Osteocyte (in vitro differentiated cells): ENCODE results near the gene CDSN. TPM values are rescaled to one million over a fixed set of nuclear protein-coding genes. Genes with fewer than 3 reads are reported as not detected.

Source experiments
- DNase-seq: peaks from one replicate; pipeline ENCODE4 v3.0.0; 2021; ENCODE audit warnings: mixed read lengths; ENCODE audit not compliant: unreplicated experiment; ENCODE audit errors: extremely low spot score
- H3K27ac Mint-ChIP-seq: one replicate; pipeline ENCODE4 v1.8.0; 2021; ENCODE audit warnings: mild to moderate bottlenecking, mixed read lengths; ENCODE audit not compliant: unreplicated experiment
- H3K27me3 Mint-ChIP-seq: one replicate; pipeline ENCODE4 v1.8.0; 2021; ENCODE audit warnings: mixed read lengths; ENCODE audit not compliant: unreplicated experiment
- H3K36me3 Mint-ChIP-seq: one replicate; pipeline ENCODE4 v1.8.0; 2021; ENCODE audit warnings: mixed read lengths; ENCODE audit not compliant: unreplicated experiment
- H3K4me1 Mint-ChIP-seq: one replicate; pipeline ENCODE4 v1.8.0; 2021; ENCODE audit warnings: mixed read lengths; ENCODE audit not compliant: unreplicated experiment
- H3K4me3 Mint-ChIP-seq: one replicate; pipeline ENCODE4 v1.8.0; 2021; ENCODE audit warnings: mild to moderate bottlenecking, moderate library complexity, mixed read lengths; ENCODE audit not compliant: unreplicated experiment
- H3K9me3 Mint-ChIP-seq: one replicate; pipeline ENCODE4 v1.8.0; 2021; ENCODE audit warnings: mixed read lengths; ENCODE audit not compliant: unreplicated experiment
- CTCF ChIP-seq: fragments of 200-600 bp; sonication (generic); IDR thresholded peaks from 2 replicates; pipeline ENCODE4 v1.5.0; 2021; ENCODE audit warnings: antibody characterized with exemption, mild to moderate bottlenecking, moderate library complexity
- total RNA-seq: library from RNA; stranded (reverse); gene quantifications from 2 replicates; pipeline ENCODE4 v1.2.1, GENCODE V29; 2021

CDSN gene
- total RNA-seq, 1 donor from 2014 or later, result not detected

- peak within 1 kb of the TSS; percentile 89 for H3K4me3 Mint-ChIP-seq
- no peak for TF ChIP-seq CTCF
- H3K4me1 Mint-ChIP-seq, result peaks cover 23% of the 10 kb centered on the region
- peaks cover 9% of the 10 kb centered on the region for H3K36me3 Mint-ChIP-seq
- no peaks in the 10 kb centered on the region for H3K9me3 Mint-ChIP-seq
- H3K27me3 Mint-ChIP-seq, result no peaks in the 10 kb centered on the region
- DNase-seq, result peak; percentile 100
- H3K27ac Mint-ChIP-seq, result peak within 1 kb of the TSS; percentile 86
These were observed 38.1 kb upstream of the CDSN start, which contains the start of gene TCF19 for GRCh38 chr6:31158140-31158862. Gene TCF19, plus strand, starts transcription at chr6:31158589. Its CDS starts 881 bp downstream, at chr6:31159470.

- Mint-ChIP-seq H3K9me3 (no peaks in the 10 kb centered on the region), H3K27me3 (no peaks in the 10 kb centered on the region), H3K27ac (peak within 1 kb of the TSS; percentile 86), H3K4me1 (peaks cover 23% of the 10 kb centered on the region), H3K36me3 (peaks cover 9% of the 10 kb centered on the region), H3K4me3 (peak within 1 kb of the TSS; percentile 89)
- TF ChIP-seq CTCF, result no peak
- no peak for DNase-seq
These were observed 37.4 kb upstream of the CDSN start, which contains the start of gene CCHCR1 for GRCh38 chr6:31157513-31158139. Gene CCHCR1, minus strand, starts transcription at chr6:31157802. Its CDS starts 202 bp downstream, at chr6:31157600.

- H3K27me3 Mint-ChIP-seq, result no peaks in the 10 kb centered on the region
- no peak for TF ChIP-seq CTCF
- peak overlapping the region; percentile 86 for H3K27ac Mint-ChIP-seq
- DNase-seq, result no peak
- H3K36me3 Mint-ChIP-seq, result peaks cover 9% of the 10 kb centered on the region
- H3K4me1 Mint-ChIP-seq, result peaks cover 23% of the 10 kb centered on the region
- peak overlapping the region; percentile 89 for H3K4me3 Mint-ChIP-seq
- no peaks in the 10 kb centered on the region for H3K9me3 Mint-ChIP-seq
These were observed 36.4 kb upstream of the CDSN start for GRCh38 chr6:31156641-31157040.

GRCh38 chr6:31154436-31154835 lies 34.2 kb upstream of the CDSN start:
- H3K27ac Mint-ChIP-seq, result no peak overlapping the region
- peaks cover 19% of the 10 kb centered on the region for H3K36me3 Mint-ChIP-seq
- DNase-seq, result no peak

More at GRCh38 chr6:31154436-31154835, 34.2 kb upstream of the CDSN start:
- H3K27me3 Mint-ChIP-seq, result no peaks in the 10 kb centered on the region
- no peak for TF ChIP-seq CTCF
- peaks cover 18% of the 10 kb centered on the region for H3K4me1 Mint-ChIP-seq
- H3K9me3 Mint-ChIP-seq, result no peaks in the 10 kb centered on the region
- no peak overlapping the region for H3K4me3 Mint-ChIP-seq
